Activated naive CD8-positive, alpha-beta T cell treated with anti-CD3 and anti-CD28 coated beads, Interleukin-2, amount 50 U/mL, for 24 hours (primary cell): ENCODE data around the gene DPF3.
A peak's percentile ranks its signal among the peaks of the same experiment; 100 is the strongest.

Source experiments
- ATAC-seq: fragments of 150-1000 bp; cut with Tn5 transposase; one replicate; pipeline ENCODE4 v1.10.0; 2021
- DNase-seq: peaks from one replicate; pipeline ENCODE4 v3.0.0; 2021
- H3K27ac Mint-ChIP-seq: one replicate; pipeline ENCODE4 v1.8.0; 2021; ENCODE audit warnings: mild to moderate bottlenecking, mixed read lengths
- H3K27me3 Mint-ChIP-seq: one replicate; pipeline ENCODE4 v1.8.0; 2021; ENCODE audit warnings: mixed read lengths
- H3K36me3 Mint-ChIP-seq: one replicate; pipeline ENCODE4 v1.8.0; 2021; ENCODE audit warnings: low read depth, mixed read lengths
- H3K4me1 Mint-ChIP-seq: one replicate; pipeline ENCODE4 v1.8.0; 2021; ENCODE audit warnings: mixed read lengths
- H3K4me3 Mint-ChIP-seq: one replicate; pipeline ENCODE4 v1.8.0; 2021; ENCODE audit warnings: mild to moderate bottlenecking, moderate library complexity, mixed read lengths
- H3K9me3 Mint-ChIP-seq: one replicate; pipeline ENCODE4 v1.8.0; 2021; ENCODE audit warnings: mixed read lengths

DPF3 gene

GRCh38 chr14:72578514-72578913 is 315.4 kb downstream of the DPF3 start:
- DNase-seq (no peak), ATAC-seq (no peak)
- Mint-ChIP-seq H3K9me3 (no peaks in the 10 kb centered on the region), H3K27ac (no peak overlapping the region), H3K4me3 (no peak overlapping the region), H3K27me3 (peaks cover 8% of the 10 kb centered on the region), H3K36me3 (no peaks in the 10 kb centered on the region), H3K4me1 (peaks cover 14% of the 10 kb centered on the region)

GRCh38 chr14:72577521-72577920 is 316.4 kb downstream of the DPF3 start:
- no peak overlapping the region for H3K27ac Mint-ChIP-seq
- peaks cover 10% of the 10 kb centered on the region for H3K4me1 Mint-ChIP-seq
- ATAC-seq (no peak), DNase-seq (no peak)
- peaks cover 9% of the 10 kb centered on the region for H3K27me3 Mint-ChIP-seq
- H3K4me3 Mint-ChIP-seq: no peak overlapping the region
- no peaks in the 10 kb centered on the region for H3K36me3 Mint-ChIP-seq
- no peaks in the 10 kb centered on the region for H3K9me3 Mint-ChIP-seq

GRCh38 chr14:72576258-72576657 is 317.6 kb downstream of the DPF3 start:
- Mint-ChIP-seq H3K36me3 (no peaks in the 10 kb centered on the region), H3K4me1 (peaks cover 10% of the 10 kb centered on the region), H3K9me3 (peaks cover 3% of the 10 kb centered on the region), H3K27ac (no peak overlapping the region), H3K4me3 (no peak overlapping the region), H3K27me3 (peaks cover 6% of the 10 kb centered on the region)
- ATAC-seq: no peak
- DNase-seq: no peak

DNA sequence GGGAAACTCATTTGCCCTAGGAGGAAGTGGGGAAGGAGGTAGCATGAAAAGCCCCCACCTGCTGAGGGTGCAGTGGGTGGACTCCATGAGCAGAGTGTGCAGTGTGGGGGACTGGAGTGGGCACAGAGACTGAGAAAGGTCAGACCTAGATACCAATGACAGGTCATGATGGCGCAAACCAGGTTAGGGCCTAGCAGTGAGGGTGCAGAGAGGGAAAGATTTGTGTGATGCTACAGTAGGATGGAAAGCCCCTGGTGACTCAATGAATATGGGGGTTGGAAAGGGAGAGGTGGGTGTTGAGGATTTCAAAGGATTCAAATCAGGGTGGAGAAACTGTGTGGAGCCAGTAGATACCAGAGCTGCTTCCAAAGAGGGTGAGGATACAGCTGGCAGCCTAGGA is 319.2 kb downstream of the DPF3 start:
- no peak overlapping the region for H3K4me3 Mint-ChIP-seq

DNA sequence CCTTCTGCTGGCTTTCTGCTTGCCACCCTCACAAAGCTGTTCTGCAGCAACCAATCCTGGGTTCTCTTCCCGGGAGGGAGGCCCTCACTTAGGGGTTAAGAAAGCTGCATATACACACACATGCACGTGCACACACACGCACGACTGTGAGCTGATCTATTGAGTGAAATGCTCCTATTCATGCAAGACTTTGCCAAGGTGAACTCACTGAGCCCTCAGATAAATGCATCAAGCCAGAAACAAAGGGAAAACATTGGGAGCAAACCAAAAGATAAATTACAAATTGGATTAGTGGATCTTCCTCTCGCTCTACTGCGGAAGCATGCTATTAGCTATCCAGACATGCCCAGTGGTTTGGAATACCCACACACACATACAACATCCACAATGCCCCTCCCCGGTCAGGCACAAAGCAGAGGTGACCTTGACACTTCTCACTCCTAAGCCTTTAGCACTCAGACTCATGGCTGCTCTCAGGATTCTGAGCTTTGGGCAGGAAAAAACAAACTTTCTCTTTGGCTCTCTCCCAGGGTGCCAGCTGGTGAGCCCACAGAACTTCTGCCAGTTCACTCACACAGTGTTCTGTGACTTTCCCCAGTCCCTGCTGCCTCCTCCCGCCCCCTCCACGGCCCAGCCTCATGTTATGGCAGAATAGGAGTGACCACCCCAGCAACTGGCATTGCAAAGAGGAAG is 320.0 kb downstream of the DPF3 start:
- Mint-ChIP-seq H3K27ac (no peak overlapping the region), H3K27me3 (peaks cover 5% of the 10 kb centered on the region), H3K9me3 (peaks cover 6% of the 10 kb centered on the region), H3K4me3 (no peak overlapping the region), H3K36me3 (no peaks in the 10 kb centered on the region), H3K4me1 (peaks cover 10% of the 10 kb centered on the region)
- ATAC-seq (no peak), DNase-seq (no peak)

More for the DNA sequence above, 319.2 kb downstream of the DPF3 start:
- Mint-ChIP-seq H3K27ac (no peak overlapping the region), H3K9me3 (peaks cover 6% of the 10 kb centered on the region), H3K4me1 (peaks cover 10% of the 10 kb centered on the region), H3K36me3 (no peaks in the 10 kb centered on the region), H3K27me3 (peaks cover 5% of the 10 kb centered on the region)
- peak; percentile 61 for ATAC-seq
- DNase-seq: no peak
